HG03196 (cell line): ENCODE data around the gene ABI3BP.

ENCODE experiments used
- ATAC-seq: cut with Tn5 transposase; IDR thresholded peaks from one replicate; pipeline ENCODE4 v1.9.1; 2021; ENCODE audit not compliant: unreplicated experiment

ABI3BP gene

GRCh38 chr3:100982710-100983109 is 10.5 kb downstream of the ABI3BP start:
- no peak for ATAC-seq

GRCh38 chr3:100981164-100981911 is 11.9 kb downstream of the ABI3BP start:
- ATAC-seq: no peak

GRCh38 chr3:100978011-100978659 is 15.1 kb downstream of the ABI3BP start:
- no peak for ATAC-seq

GRCh38 chr3:100976611-100977010 is 16.6 kb downstream of the ABI3BP start:
- no peak for ATAC-seq

GRCh38 chr3:100975714-100976113 is 17.5 kb downstream of the ABI3BP start:
- no peak for ATAC-seq

GRCh38 chr3:100973594-100973993 is 19.6 kb downstream of the ABI3BP start:
- no peak for ATAC-seq

- ATAC-seq: no peak
These were observed 20.4 kb downstream of the ABI3BP start for GRCh38 chr3:100972867-100973266.

GRCh38 chr3:100972301-100972844 is 20.8 kb downstream of the ABI3BP start:
- ATAC-seq: no peak

- no peak for ATAC-seq
These were observed 21.4 kb downstream of the ABI3BP start for GRCh38 chr3:100971798-100972197.

- no peak for ATAC-seq
These were observed 22.7 kb downstream of the ABI3BP start for GRCh38 chr3:100970477-100970990.

- ATAC-seq: no peak
These were observed 24.0 kb downstream of the ABI3BP start for GRCh38 chr3:100968932-100969906.

GRCh38 chr3:100966807-100967206 is 26.4 kb downstream of the ABI3BP start:
- no peak for ATAC-seq

GRCh38 chr3:100966049-100966491 is 27.2 kb downstream of the ABI3BP start:
- ATAC-seq: no peak

- ATAC-seq: no peak
These were observed 30.2 kb downstream of the ABI3BP start for GRCh38 chr3:100963041-100963440.

GRCh38 chr3:100957261-100957986 is 35.8 kb downstream of the ABI3BP start:
- no peak for ATAC-seq

- no peak for ATAC-seq
These were observed 36.9 kb downstream of the ABI3BP start for GRCh38 chr3:100956276-100956675.

- ATAC-seq: no peak
These were observed 38.2 kb downstream of the ABI3BP start for GRCh38 chr3:100954990-100955389.

GRCh38 chr3:100954199-100954935 is 38.9 kb downstream of the ABI3BP start:
- no peak for ATAC-seq

- ATAC-seq: no peak
These were observed 40.1 kb downstream of the ABI3BP start for GRCh38 chr3:100953103-100953502.
